Hepatocyte (in vitro differentiated cells): ENCODE results near the gene RFFL.

Experiments
- CTCF ChIP-seq: fragments of 200-600 bp; sonication (generic); IDR thresholded peaks from 2 replicates; pipeline ENCODE4 v1.5.1; 2016; ENCODE audit warnings: antibody characterized with exemption, mild to moderate bottlenecking; ENCODE audit not compliant: poor library complexity
- EZH2phosphoT487 ChIP-seq: fragments of 200-600 bp; sonication (generic); IDR thresholded peaks from one replicate; pipeline ENCODE4 v1.6.1; 2018; ENCODE audit warnings: antibody characterized with exemption, mild to moderate bottlenecking, low read depth, moderate library complexity; ENCODE audit not compliant: unreplicated experiment, severe bottlenecking

GRCh38 chr17:34989473-34989872 is 74.0 kb downstream of the RFFL start:
- TF ChIP-seq CTCF (no peak), EZH2phosphoT487 (no peak)
